GM19351 (cell line): ENCODE measurements around the gene TMEM50A.
"Not testable (repeated sequence)": the region's sequence is repeated elsewhere in the genome, so short reads cannot be mapped to it uniquely, and the experiment has no call there.

ENCODE experiments used
- ATAC-seq: cut with Tn5 transposase; IDR thresholded peaks from one replicate; pipeline ENCODE4 v1.9.1; 2021; ENCODE audit warnings: mild to moderate bottlenecking, moderate library complexity; ENCODE audit not compliant: unreplicated experiment

The TMEM50A gene

DNA sequence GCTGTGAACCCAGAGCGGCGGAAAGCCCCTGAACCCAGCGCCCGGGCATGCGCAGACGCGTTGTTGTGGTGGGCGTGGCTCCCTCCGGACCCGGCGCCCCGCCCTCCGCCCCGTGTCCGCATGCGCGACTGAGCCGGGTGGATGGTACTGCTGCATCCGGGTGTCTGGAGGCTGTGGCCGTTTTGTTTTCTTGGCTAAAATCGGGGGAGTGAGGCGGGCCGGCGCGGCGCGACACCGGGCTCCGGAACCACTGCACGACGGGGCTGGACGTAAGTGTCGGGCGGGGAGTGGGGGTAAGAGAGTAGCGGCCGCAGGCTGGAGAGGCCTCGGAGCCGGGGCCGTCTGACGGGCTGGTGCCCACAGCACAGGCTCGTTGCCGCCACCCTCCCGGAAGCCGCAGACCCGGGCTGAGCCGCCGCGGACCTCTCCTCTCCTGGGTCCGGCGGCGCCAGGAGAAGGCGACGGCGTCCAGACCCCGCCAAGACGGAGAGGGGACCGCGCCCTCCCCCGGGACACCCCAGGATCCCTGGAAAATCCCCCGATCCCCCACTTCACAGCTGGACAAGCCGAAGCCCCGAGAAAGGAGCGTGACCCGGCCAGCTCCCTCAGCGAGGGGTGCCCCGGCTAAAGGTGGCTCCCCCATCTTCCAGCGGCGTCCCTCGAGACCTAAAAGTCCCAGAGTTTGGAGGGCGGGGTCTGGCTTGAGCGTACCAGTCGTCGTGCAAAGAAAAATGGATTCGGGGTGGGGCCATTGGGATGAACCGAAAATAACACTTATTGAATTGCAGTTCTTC is at the start of gene TMEM50A:
Gene TMEM50A (plus strand): TSS at position 147 of the 794 bp plus-strand sequence. CDS start 2,153 bp downstream, outside the sequence.
- peak; percentile 62 for ATAC-seq

DNA sequence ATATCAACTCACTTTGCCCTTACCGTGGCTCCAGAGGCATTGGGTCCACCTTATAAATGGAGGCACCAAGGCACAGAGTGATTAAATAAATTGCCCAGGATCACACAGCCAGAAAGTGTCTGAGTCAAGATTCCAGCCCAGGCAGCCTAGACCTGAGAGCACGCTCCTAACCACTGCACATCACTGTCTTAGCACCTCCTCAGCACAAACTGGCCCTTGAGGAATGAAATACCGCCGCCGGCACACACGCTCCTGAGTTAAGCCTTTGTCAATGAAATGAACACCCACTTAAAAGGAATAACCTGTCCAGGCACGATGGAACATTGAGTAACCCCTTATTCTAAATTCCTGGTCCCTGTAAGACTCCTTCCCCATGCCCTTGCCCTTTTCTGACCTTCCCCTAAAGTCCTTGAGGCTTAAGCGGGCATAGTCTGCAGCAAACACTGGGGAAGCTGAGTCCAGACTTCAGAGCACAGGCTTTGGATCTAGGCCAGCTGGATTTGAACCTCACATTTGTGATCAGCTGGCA is 49.5 kb upstream of the TMEM50A start:
- not testable (repeated sequence) for ATAC-seq

DNA sequence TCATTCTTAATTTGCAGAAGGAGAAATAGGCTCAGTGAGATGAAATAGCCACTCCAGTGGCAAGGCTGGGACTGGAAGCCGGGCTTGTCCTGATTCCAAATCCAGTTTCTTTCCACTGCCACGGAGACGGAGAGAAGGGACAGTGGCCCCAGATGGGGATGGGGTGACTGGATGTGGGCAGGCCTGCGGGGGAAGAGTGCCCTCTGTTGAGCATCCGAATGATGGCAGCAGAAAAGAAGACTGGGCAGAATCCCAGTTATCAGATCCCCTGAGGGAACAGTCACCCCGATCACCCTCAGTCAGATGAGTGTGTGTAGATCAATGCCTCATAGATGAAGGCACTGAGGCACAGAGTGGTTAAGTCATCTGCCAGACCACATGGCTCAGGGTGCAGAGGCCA is 48.1 kb upstream of the TMEM50A start:
- not testable (repeated sequence) for ATAC-seq

DNA sequence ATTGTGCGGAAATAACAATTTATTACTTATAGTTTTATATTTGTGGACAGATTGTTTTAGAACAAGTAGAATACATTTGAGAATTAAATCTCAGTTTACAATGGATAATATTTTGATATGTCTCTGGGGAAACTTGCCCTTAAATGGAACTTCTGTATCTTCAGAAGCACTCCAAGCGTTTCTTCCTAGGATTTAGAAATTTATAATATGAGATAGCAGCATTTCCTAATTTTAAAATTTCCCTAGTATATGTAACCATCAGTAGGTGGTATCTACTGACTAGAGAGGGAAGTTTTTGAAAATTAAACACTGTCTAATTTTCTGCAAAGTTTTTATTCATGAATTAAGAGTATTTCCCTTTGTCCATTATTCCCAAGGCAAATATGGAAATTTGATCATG is 44.7 kb upstream of the TMEM50A start:
- ATAC-seq, result not testable (repeated sequence)

DNA sequence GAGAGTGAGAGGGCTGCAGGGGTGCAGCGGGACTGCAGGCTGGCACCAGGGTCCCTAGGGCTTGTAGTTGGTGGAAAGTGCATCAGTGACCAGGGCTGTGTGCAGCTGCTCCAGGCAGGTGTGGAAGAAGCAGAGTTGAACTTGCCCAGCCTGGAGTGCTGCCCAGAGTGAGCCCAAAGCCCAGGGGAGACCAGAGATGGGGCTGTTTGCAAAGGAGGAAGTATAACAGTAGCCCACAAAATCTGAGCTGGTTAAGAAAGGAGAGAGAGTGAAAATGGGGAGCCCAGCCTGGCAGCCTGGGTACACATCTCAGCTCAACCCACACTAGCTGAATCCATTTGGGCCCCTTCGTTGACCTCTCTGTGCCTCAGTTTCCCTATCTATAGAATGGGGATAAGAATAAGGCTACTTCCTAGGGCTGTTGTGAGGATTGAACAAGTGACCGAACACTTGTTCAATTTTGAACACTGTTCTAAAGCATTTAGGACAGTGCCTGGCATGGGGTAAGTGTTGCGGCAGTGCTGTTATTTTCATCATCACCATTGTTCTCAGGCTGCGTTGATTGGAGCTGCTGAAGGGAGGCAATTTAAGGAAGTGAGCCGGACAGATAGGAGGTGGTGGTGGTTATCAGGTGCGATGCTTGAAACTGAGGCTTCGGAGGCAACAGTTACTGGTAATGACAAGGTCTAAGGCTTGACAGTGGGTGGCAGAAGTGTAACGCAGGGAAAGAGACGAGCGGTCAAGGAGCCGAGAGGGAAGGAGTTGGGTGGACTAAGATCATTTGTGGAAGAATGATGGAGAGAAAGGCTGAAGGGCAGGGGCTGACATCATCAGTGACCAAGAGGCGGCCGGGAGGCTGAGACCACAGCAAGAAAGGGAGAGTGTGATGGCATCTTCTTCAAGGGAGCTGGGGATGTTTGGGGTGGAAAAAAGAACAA is 43.0 kb upstream of the TMEM50A start:
- ATAC-seq, result not testable (repeated sequence)

DNA sequence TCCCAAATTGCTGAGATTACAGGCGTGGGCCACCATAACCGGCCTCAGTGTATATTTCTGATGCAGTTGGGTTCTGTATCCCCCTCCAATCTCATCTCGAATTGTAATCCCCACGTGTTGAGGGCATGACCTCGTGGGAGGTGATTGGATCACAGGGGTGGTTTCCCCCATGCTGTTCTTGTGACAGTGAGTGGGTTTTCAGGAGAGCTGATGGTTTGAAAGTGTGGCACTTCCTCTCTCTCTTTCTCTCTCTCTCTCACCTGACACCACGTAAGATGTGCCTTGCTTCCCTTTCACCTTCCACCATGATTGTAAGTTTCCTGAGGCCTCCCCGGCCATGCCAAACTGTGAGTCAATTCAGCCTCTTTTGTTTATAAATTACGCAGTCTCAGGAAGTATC is 41.6 kb upstream of the TMEM50A start:
- ATAC-seq, result not testable (repeated sequence)

DNA sequence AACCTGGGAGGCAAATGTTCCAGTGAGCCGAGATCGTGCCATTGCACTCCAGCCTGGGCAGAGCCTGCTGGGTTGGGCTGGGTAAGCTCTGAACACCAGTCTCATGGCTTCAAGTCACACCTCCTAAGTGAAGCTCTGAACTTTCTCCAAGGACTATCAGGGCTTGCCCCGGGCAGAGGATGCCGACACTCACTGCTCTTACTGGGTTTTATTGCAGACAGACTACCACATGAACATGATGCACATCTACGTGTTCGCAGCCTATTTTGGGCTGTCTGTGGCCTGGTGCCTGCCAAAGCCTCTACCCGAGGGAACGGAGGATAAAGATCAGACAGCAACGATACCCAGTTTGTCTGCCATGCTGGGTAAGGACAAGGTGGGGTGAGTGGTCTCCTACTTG is 37.4 kb upstream of the TMEM50A start:
- not testable (repeated sequence) for ATAC-seq

DNA sequence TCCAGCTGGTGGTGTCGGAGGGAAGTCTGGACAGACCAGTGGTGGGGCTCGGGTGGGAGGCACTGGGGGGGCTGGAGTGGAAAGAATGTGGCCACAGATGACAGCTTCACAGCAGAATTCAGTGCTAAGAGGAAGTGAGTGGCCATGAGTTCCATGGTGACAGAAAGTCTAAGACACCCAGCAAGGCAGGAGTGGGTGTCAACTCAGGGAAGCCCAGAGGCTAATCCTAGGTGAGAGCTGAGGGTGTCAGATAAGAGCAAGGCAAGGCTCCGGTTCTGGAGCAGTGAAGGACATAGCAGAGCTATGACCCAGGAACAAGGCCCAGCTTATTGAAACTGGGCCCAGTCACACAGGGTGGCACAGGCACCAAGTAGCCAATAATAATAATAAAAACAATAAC is 35.8 kb upstream of the TMEM50A start:
- not testable (repeated sequence) for ATAC-seq

DNA sequence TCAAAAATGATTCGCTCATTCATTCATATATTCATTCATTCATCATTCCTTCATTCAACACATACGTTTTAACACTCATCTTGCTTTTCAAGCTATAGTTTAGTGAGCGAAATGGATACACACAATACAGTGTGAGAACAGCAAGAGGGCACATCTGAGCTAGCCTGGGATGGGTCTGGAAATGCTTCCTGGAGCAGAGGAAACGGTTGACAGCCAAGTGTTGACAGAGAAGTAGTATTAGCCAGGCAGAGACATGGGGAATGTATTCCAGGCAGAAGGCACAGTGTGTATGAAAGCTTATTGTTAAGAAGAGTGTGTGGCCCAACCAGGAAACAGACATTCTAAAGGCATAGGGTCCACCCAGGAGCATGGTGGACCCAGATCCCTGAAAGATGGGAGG is 33.2 kb upstream of the TMEM50A start:
- ATAC-seq, result not testable (repeated sequence)

DNA sequence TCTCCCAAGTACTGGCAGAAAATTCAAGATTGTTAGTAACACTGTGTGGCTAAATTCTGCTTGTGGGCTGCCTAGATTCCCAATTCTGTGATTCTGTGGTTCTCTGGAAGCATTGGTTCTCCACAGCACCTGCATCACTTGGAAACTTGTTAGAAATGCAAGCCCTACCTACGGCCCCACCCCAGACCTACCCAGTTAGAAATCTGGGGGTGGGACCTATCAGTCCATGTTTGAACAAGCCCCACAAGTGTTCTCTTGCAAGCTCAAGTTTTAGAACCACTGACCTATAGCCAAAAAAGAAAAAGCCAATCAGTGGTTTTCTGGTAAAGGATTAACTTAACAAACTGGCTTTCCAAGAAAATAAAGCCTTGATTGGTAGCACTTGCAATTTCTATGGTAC is 30.0 kb upstream of the TMEM50A start:
- not testable (repeated sequence) for ATAC-seq

DNA sequence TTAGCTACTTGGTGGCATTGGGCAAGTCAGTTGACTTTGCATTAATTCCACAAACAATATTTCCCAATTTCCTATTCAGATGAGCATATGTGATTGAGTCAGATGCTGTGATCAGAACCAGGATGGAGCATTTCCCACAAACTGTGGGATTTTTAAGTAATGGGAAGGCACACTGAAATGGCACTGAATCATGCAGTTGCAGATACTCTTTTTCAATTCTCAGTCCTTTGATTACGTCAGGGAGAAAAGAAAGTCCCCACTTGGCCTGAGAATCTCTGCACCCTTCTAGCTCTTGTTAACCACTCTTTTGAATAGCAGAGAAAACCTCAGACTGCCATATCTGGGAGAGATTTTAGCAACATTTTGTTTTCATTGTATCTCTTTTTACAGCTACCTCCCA is 29.0 kb upstream of the TMEM50A start:
- peak; percentile 47 for ATAC-seq

DNA sequence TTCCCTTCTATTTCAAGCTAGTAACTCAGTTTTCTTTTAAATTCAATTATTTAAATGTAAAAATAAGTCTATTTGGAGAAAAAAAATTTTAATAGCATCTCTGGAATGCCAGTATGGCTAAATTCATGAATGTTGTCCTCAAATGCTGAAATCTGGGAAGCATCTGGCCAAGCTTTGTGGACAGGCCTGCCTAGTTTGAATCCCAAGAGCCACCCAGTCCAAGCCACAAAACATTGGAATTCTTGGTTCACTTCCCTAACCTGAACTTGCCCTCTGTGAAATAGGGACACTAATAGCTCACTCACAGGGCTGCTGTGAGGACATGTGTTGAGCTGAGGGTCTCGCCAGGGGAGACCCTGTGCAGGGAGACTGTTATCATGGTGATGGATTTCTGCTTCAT is 28.6 kb upstream of the TMEM50A start:
- not testable (repeated sequence) for ATAC-seq

DNA sequence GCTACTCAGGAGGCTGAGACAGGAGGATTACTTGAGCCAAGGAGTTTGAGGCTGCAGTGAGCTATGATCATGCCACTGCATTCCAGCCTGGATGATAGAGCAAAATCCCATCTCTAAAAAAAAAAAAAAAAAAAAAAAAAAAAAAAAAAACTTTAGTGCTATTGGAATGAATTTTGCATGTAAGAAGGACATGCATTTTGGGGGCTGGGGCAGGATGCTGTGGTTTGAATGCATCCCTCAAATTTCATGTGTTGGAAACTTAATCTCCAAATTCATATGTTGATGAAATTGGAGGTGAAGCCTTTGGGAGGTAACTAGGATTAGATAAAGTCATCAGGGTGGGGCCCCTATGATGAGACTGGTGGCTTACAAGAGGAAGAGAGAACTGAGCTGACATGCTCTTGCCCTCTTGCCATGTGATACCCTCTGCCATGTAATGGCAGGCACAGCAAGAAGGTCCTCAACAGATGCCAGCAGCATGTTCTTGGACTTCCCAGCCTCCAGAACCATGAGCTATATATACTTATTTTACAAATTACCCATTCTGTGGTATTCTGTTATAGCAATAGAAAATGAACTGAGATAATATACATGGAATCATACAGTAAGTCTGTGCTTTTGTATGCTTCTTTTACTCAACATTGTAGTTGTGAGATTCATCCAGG is 25.2 kb upstream of the TMEM50A start:
- ATAC-seq, result not testable (repeated sequence)

DNA sequence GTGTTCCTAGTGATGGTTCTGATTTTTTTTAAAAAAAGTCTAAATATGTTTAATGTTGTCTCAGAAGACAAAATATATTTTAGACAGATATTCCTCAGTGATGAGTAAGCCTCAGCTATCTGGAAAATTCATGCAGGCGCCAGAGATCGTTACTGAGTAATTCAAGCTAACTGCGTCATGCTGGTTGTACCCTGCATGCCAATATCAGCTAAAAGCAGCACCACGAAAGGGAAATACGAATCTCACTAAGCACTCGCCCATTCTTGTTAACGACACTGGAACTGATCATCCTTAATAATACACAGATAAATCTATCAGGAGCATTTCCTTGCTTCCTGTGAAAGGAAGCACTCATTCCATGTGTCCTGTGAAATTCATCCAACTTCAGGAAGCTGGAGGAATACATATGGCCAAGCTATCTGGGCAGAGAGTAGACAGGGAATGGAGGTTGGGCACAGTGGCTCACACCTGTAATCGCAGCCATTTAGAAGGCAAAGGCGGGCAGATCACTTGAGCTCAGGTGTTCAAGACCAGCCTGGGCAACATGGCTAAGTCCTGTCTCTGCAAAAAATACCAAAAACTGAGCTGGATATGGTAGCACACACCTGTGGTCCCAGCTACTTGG is 17.7 kb upstream of the TMEM50A start:
- ATAC-seq, result not testable (repeated sequence)

DNA sequence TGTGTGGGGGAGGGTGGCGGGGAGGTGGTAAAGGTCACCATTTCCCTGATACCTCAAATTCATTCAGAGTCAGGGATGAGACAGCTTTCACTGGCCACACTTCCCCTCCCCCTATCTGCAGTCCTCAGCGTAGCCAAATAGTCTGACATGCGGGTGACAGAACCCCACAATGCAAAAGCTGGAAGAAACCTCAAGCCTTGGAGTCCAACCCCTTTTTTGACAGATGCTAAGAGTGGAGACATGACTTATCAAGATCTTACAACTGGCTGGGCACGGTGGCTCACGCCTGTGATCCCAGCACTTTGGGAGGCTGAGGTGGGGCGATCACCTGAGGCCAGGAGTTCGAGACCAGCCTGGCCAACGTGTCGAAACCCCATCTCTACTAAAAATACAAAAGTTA is 16.0 kb upstream of the TMEM50A start:
- not testable (repeated sequence) for ATAC-seq

DNA sequence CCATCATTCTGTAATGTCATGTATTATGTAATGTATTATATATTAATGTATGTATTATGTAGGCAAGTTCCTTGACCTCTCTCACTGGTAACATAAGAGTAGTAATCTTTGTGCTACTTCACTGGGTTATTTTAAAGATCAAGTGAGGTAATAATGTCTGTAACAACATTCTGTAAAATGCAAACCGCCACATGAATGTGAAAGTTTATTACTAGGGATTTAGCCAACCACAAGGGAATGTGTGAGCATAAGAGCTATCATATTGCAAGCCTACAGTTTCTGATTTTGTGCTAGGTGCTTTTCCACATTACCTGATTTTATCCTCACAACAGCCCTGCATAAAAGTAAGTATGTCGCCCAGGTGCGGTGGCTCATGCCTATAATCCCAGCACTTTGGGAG is 13.7 kb upstream of the TMEM50A start:
- ATAC-seq, result not testable (repeated sequence)

DNA sequence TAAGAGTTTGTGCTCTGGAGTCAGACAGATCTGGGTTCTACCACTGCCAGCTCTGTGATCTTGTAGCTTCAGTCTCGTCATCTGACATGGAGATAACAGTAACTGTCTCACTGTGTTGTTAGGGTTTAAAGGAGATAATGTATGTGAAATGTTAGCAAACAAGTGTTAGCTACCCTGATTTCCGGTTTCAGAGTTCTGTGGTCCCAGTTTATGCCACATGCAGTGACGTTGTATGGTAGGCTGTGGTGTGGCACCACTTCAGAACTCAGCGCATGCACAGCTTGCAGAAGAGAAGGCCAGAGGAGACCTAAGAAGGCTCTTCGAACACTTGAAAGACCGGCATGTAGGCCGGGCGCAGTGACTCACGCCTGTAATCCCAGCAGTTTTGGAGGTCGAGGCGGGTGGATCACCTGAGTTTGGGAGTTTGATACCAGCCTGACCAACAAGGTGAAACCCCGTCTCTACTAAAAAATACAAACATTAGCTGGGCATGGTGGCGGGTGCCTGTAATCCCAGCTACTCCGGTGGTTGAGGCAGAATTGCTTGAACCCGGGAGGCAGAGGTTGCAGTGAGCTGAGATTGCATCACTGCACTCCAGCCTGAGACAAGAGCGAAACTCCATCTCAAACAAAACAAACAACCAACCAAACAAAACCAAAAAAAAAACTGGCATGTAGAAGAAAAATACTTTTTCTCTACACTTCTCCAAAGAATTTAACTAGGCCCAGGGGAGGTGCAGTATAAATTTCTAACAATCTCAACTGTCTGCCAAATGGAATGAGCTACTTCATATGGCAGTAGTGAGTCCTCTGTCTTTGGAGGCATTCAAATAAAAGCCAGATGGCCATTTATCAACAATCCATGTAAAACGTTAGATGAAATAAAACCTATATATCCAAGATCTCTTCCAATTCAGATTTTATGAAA is 10.0 kb upstream of the TMEM50A start:
- ATAC-seq, result not testable (repeated sequence)

DNA sequence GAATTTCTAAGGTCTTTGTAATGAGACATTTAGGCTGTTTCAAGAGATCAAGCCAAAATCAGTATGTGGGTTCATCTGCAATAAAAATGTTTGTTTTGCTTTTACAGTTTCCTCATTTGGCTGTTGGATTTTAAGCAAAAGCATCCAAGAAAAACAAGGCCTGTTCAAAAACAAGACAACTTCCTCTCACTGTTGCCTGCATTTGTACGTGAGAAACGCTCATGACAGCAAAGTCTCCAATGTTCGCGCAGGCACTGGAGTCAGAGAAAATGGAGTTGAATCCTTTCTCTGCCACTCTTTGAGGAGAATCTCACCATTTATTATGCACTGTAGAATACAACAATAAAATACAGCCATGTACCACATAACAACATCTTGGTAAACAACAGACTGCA is 9.3 kb upstream of the TMEM50A start:
- ATAC-seq, result not testable (repeated sequence)

DNA sequence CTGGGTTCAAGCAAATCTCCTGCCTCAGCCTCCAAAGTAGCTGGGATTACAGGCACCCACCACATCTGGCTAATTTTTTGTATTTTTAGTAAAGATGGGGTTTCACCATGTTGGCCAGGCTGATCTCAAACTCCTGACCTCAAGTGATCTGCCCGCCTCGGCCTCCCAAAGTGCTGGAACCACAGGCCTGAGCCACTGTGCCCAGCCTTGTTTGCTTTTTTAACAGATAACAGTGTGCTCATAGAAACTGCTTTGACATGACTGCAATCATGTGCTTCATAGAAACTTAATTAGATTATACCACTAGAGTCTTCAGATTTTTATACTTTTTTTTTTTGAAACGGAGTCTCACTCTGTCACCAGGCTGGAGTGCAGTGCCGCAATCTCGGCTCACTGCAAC is 8.8 kb upstream of the TMEM50A start:
- not testable (repeated sequence) for ATAC-seq
